DMS 273 (cell line): ENCODE data around the gene MAP1LC3C.
A peak's percentile ranks its signal among the peaks of the same experiment; 100 is the strongest.

Experiments
- DNase-seq: peaks from one replicate; lab custom pipeline; 2025; ENCODE audit not compliant: unreplicated experiment; lab: John Stamatoyannopoulos, UW

MAP1LC3C gene

GRCh38 chr1:241999026-241999425 is at the start of gene MAP1LC3C:
TSS of gene MAP1LC3C (minus strand) at chr1:241999098. CDS start at chr1:241999008, 90 bp downstream.
- DNase-seq, result no peak

- no peak for DNase-seq
Measured at GRCh38 chr1:242043165-242043564, 44.3 kb upstream of the MAP1LC3C start.

- no peak for DNase-seq
Measured at GRCh38 chr1:242034392-242034791, 35.5 kb upstream of the MAP1LC3C start.

GRCh38 chr1:242033447-242033846 is 34.5 kb upstream of the MAP1LC3C start:
- DNase-seq, result no peak

- DNase-seq, result no peak
Measured at GRCh38 chr1:242030071-242030470, 31.2 kb upstream of the MAP1LC3C start.

GRCh38 chr1:242025681-242026080 is 26.8 kb upstream of the MAP1LC3C start:
- DNase-seq, result no peak

- DNase-seq, result no peak
Measured at GRCh38 chr1:242023805-242024204, 24.9 kb upstream of the MAP1LC3C start.

- DNase-seq, result no peak
Measured at GRCh38 chr1:242019018-242019417, 20.1 kb upstream of the MAP1LC3C start.

- peak; percentile 81 for DNase-seq
Measured at GRCh38 chr1:242017580-242018233, 18.8 kb upstream of the MAP1LC3C start.

GRCh38 chr1:242016479-242016878 is 17.6 kb upstream of the MAP1LC3C start:
- DNase-seq, result no peak

GRCh38 chr1:242011894-242012660 is 13.2 kb upstream of the MAP1LC3C start:
- no peak for DNase-seq

- no peak for DNase-seq
Measured at GRCh38 chr1:242008826-242009495, 10.1 kb upstream of the MAP1LC3C start.

GRCh38 chr1:242006976-242007375 is 8.1 kb upstream of the MAP1LC3C start:
- DNase-seq, result no peak

GRCh38 chr1:242005866-242006535 is 7.1 kb upstream of the MAP1LC3C start:
- no peak for DNase-seq

GRCh38 chr1:242004751-242005495 is 6.0 kb upstream of the MAP1LC3C start:
- DNase-seq, result no peak

- DNase-seq, result no peak
Measured at GRCh38 chr1:242002510-242002909, 3.6 kb upstream of the MAP1LC3C start.

- DNase-seq, result no peak
Measured at GRCh38 chr1:242002072-242002471, 3.2 kb upstream of the MAP1LC3C start.

GRCh38 chr1:242000434-242000833 is 1.5 kb upstream of the MAP1LC3C start:
- DNase-seq, result no peak

- peak; percentile 79 for DNase-seq
Measured at GRCh38 chr1:241998412-241998921, 431 bp downstream of the MAP1LC3C start.

- DNase-seq, result no peak
Measured at GRCh38 chr1:241997401-241997998, 1.4 kb downstream of the MAP1LC3C start.
